ENCODE results near the gene CCDC107.
"Not testable (repeated sequence)": the region's sequence is repeated elsewhere in the genome, so short reads cannot be mapped to it uniquely, and the experiment has no call there.

Gene CCDC107, protein sequence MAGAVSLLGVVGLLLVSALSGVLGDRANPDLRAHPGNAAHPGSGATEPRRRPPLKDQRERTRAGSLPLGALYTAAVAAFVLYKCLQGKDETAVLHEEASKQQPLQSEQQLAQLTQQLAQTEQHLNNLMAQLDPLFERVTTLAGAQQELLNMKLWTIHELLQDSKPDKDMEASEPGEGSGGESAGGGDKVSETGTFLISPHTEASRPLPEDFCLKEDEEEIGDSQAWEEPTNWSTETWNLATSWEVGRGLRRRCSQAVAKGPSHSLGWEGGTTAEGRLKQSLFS

DNA sequence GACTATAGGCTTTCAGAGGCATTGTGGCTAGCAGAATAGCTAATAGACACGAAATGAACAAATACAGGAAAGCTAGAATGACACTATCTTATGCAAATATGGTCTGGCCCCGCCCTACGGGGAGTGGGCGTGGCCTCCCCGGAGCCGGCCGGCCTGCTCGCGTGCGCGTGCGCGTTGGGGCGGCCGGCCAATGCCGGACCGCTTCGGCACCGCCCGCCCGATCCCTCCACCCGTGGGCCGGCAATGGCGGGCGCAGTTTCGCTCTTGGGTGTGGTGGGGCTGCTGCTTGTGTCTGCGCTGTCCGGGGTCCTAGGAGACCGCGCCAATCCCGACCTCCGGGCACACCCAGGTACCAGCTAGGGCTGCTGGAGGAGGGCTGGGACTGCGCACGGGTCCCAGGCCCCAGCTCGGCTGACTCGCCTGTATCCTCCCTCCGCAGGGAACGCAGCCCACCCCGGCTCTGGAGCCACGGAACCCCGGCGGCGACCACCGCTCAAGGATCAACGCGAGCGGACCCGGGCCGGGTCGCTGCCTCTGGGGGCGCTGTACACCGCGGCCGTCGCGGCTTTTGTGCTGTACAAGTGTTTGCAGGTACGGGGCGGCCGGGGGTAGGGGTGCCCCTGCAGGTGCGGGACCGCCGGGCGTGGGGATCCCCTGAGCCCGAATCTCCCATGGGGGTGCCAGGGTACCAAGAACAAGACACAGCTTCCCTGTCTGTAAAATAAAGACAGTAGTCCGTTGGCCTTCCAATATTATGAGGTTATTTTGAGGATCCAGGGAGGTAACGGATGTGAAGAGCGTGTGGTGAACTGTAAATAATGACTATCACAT lies at the start of gene CCDC107:
Gene CCDC107 (plus strand): TSS at position 156 of the 831 bp plus-strand sequence. CDS start 88 bp downstream, at position 244.
- DNase-seq, result no peak

DNA sequence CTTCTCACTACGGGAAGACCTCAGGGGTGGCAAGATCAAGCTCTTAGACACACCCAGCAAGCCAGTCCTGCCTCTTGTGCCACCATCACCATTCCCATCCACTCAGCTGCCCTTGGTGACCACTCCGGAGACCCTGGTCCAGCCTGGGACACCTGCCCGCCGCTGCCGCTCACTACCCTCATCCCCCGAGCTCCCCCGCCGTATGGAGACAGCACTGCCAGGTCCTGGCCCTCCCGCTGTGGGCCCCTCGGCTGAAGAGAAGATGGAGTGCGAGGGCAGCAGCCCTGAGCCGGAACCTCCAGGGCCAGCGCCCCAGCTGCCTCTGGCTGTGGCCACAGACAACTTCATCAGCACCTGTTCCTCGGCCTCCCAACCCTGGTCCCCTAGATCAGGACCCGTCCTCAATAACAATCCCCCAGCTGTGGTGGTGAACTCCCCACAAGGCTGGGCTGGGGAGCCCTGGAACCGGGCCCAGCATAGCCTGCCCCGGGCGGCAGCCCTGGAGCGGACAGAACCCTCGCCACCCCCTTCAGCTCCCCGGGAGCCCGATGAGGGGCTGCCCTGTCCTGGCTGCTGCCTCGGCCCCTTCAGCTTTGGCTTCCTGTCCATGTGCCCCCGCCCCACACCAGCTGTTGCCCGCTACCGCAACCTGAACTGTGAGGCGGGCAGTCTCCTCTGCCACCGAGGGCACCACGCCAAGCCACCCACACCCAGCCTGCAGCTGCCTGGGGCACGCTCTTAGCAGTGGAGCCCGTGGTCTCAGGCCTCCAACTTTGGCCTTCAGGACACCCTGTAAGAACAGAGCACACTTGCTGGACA lies 48.9 kb upstream of the CCDC107 start:
- DNase-seq, result no peak

DNA sequence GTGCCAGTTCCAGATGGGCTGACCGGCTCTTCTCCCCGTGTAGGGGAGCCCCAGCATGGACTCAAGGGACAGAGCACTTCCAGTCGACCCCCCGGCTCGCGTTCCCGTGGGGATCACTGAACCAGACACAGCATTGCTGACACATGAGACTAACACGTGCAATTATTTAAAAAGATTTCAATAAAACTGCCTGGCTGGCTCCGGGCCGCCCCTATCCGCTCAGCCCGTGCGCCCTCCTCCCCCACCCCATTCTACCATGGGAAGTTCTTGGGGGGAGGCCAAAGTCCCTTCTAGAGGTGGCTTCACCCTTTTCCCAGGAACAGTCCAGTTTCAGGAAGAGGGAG lies 48.3 kb upstream of the CCDC107 start:
- DNase-seq, result no peak

DNA sequence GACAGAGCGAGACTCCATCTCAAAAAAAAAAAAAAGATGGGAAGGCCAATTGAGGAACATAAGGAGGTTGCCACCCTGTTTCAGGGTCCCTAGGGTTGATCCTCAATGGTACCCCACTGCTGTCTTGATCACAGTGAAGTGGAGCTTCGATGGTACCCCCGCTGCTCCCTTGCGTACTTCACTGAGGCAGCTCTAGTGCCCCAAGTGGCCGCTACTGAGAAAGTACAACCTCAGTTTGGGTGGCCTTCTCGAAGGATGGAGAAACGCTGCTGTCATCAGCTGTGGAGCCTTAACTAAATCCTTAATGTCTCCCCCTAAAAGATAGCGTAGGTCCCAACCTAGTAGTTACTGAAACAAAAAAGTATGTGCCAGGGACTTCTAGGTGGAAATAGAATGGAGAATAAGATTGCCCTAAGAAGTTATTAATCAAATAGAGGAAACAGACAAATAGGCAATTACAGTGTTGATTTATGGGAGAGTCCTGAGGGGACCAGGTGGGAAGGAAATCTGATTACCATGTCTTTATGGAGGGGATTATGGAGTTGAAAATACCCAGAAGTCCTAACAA lies 46.8 kb upstream of the CCDC107 start:
- no peak for DNase-seq

DNA sequence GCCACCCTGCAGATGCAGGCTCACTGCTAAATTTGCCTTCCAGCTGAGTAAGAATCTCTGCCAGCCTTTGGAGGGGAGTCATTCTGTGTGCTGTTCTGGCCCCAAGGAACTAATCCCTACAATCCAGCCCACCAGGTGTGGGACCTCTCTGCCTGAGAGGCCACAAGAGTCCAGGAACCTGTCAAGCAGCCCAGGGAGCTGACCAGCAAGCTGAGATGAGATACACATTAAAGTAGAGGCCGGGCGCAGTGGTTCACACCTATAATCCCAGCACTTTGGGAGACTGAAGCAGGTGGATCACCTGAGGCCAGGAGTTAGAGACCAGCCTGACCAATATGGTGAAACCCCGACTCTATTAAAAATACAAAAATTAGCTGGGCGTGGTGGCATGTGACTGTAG lies 46.0 kb upstream of the CCDC107 start:
- not testable (repeated sequence) for DNase-seq

DNA sequence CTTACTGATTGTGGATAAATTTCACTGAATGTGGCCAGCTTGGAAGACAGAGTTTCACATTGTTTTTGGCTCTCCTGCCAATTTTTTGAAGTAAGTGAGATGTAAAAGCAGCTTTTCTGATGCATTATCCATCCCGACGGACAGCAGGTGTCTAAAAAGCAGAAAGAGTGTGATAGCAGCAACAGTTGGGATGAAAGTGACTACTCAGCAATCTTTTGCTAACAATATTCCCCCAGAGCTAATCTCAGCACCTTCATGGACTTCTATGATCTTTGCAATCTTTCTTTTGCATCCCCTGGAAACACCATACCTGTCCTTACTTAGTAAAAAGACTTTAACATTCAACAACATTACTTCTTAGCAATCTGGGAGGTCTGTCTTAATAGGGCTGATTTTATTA lies 45.2 kb upstream of the CCDC107 start:
- DNase-seq, result no peak

DNA sequence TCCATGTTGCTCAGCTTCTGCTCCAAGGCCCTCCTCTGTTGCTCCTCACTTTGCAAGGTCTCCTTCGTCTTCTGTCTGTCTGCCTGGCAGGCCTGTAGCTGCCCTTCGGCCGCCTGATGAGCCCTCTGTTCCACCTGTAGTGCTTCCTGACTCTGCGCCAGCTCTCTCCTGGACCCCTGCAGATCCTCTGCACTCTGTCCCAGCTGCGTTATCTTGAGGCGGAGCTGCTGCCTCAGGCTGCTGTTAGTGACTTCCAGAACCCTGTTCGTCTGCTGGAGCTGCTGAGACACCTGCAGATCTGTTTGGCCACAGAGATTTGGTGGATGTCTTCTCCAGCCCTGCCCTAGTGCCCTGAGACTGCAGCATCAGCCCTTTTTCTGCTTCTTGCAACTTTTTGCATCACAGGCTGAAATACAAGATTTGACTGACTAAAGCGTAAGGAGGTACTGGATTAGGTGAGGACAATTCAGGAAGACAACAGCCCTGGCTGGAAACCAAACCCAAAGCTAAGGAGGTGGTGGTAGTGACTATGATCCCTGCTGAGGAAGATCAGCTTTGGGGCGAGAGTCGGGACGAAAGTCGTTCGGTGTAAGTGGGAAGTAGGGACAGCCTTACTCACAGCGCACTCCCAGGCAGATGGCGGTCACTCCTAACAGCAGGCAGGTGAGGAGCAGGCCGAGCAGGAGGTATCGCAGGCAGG lies 42.0 kb upstream of the CCDC107 start:
- no peak for DNase-seq

DNA sequence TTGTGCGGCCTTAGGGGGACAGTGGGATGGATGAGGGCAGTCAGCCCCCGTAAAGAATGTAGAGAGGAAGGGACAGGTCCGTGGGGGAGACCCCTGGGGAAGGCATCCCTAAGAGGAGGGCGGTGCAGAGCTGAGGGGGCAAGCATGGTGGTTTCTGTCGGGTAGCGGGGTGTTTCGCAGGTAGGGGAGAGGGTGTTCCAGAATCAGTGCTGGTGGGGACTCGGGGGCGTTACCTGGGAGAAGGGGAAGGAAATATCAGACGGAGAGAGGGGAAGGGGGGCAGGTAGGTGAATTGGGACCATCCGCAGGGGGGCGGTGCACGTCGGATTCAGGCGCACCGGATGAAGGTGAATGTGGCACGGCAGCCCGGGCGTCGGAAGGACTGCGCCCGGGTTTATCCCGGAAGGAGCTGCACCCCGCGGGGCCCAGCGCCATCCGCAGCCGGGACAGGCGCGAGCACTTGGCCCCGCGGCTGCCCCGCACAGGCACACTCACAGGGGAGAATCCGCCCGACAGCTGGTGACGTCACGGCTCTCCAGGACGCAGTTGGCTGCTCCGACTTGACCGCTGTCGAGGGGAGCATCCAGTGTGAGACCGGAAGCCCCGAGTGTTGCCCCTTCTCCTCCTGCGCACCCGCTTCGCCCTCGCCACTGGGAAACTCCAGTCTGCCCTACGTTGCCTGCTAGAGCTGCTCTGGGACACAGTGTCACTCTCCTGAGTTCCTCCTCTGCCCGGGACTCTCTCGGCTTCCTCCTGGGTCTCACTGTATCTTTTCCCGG lies 41.2 kb upstream of the CCDC107 start:
- DNase-seq, result peak; percentile 7

DNA sequence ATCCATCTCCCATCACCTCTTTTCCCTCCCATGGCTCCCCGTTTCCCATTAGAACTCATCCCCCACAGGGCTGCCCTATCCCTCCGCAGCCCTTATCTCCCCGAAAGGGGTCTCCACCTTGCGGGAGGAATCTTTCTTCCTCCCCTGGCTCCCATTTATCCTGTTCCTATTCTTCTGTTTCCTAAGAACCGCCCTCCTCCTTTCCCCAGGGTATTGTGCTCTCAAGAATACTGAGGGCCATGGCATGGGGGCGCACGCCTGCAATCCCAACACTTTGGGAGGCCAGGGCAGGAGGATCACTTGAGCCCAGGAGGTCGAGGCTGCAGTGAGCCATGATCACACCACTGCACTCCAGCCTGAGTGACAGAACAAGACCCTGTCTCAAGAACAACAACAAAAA lies 40.5 kb upstream of the CCDC107 start:
- no peak for DNase-seq

DNA sequence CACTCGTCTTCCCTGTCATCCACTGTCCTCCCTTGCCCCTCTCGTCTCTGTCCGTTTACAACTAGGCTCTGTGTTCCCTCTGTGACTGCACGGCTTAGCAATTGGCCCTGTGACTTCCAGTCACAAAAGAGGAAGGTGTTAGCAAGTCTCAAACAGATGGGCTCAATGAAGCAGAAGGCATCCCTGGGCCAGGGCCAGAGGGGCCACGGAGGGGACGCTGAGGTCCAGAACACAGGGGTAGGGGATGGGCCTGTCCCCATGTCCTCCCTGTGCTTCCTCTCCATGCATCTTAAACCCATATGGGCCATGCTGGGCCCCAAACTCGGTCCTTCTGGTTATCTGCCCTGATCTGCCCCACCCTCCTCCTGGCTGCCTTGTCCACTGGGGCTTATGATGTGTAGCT lies 39.8 kb upstream of the CCDC107 start, which contains the start of gene CD72:
Gene CD72 (minus strand): TSS at position 89 of the 403 bp plus-strand sequence. CDS start 110 bp downstream, outside the sequence.
- no peak for DNase-seq

DNA sequence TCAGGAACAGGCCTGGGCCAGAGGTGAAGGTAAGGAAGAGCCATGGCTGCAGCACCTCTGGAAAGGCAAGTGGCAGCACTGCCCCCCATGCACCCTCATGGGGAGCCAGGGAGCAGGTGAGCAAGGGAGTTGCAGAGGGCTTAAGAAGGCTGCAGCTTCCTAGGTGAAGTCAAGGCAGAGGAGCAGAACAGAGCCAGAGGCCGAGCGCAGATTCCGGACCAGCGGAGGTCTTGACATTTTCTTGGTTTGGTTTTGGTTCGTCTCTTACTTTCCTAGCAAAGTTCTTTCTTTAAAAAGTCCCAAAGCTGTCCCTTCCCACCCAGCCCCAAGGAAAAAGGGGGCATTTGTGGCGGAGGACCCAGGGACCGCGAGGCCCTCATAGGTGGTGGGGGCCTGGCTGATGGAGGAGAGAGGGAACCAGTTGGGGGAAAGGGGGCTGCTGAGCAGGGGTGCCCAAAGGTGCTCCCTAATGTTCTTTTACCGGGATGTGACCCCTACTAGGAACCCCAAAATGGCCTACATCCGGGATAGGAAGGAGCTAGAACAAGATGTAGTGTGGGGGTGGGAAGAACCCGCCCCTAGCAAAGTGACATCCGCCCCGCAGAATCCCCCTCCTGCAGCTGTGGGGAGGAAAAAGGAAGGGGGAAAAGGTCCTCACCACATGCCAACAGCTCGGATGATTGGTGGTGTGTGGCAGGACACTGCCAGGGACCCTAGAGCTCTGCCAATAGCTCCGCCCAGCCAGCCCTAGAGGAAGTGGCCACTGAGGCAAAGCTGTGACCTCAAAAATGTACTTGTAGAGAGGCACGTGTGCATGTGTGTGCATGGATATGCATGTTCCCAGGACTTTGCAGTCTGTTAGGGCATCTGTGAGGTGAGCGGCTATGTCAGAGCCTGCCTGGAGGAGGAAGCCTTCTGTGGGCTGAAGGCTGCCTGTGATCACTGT lies 39.0 kb upstream of the CCDC107 start:
- DNase-seq, result no peak

DNA sequence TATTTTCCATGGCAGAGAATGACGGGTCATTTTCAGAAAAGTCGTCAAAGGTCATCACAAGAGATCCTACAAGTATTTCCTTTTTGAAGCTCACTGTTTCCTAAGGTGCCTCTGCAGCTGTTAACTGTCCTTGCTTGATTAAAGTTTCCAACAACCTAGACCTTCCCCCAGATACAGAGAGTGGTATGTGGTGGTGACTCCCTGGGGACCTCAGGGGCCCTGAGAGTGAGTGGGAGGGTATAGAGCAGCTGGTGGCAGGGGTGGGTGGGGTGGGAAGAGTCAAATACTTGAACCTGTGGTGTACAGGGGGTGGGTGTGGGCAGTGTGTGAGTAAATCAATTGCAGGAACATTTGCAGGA lies 38.3 kb upstream of the CCDC107 start:
- no peak for DNase-seq

DNA sequence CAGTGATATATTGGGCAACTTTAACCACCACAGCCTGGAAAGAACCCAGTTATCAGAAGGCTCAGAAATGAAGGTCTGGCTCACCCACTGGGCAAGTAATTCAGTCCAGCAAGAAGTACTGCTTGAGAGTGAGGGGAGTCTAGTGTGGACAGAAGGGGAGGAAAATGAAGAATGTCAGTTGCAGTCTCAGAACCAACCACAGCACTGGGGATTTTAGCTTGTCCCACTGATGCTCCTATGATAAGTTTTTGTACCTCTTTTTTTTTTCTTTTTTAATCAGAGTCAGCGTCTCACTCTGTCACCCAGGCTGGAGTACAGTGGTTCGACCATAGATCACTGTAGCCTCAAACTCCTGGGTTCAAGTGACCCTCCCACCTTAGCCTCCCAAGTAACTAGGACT lies 30.5 kb upstream of the CCDC107 start:
- no peak for DNase-seq

DNA sequence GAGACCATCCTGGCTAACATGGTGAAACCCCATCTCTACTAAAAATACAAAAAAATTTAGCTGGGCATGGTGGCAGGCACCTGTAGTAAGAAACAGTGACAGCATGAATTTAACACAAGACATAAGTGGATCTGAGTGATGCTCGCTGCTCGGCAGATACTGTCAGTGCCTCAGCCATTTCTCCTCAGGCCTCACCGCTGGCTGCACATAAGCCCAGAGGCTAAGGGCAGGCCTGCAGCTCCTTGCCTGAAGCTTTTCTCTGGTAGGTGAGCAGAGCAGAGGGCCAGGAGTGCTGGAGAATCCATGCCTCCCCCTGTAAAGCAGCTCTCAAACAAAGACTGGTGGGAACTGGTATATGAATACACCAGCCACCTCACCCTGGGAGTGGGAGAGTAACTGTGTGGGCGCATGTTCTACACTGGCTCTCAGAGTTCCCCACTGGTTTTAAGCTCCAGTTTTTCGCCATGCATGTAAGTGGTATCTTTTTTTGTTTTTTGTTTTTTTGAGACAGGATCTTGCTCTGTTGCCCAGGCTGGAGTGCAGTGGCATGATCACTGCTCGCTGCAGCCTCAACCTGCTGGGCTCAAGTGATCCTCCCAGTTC lies 29.6 kb upstream of the CCDC107 start:
- no peak for DNase-seq

DNA sequence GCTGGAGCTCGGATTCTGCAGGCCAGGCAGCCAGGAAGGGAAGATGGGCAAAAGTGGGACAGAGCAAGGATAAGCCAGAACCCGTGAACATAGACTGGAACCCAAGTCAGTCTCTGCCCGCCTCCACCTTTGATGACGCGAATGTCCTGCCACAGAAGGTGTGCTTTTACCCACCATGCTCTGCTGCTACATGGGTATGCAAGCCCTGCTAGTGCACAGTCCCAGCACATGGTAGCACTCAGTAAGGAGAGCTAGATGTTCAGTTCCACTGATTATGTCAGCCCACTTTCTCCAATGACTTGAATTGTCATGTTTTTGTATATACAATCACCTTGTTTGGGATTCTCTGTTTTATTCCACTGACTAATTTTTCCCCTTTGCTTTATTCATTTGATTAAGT lies 28.5 kb upstream of the CCDC107 start:
- no peak for DNase-seq

DNA sequence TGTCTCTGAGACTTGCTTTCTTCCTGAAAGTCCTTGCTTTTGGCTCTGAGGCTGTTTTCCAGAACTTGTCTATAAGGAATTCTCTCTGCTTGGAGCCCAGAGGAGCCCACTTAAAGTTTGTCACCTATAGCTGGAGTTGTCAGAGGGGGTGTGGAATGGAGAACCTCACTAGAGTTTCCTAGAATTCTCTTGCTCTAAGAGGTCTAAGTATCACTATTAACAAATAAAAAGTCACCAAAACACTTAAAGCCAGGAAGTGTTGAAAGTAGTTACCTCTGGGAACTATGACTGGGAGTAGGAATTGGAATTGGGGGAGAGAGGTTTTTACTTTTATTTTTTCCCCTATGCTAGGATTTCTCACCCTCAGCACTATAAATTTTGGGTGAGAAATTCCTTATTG lies 22.4 kb upstream of the CCDC107 start:
- no peak for DNase-seq

DNA sequence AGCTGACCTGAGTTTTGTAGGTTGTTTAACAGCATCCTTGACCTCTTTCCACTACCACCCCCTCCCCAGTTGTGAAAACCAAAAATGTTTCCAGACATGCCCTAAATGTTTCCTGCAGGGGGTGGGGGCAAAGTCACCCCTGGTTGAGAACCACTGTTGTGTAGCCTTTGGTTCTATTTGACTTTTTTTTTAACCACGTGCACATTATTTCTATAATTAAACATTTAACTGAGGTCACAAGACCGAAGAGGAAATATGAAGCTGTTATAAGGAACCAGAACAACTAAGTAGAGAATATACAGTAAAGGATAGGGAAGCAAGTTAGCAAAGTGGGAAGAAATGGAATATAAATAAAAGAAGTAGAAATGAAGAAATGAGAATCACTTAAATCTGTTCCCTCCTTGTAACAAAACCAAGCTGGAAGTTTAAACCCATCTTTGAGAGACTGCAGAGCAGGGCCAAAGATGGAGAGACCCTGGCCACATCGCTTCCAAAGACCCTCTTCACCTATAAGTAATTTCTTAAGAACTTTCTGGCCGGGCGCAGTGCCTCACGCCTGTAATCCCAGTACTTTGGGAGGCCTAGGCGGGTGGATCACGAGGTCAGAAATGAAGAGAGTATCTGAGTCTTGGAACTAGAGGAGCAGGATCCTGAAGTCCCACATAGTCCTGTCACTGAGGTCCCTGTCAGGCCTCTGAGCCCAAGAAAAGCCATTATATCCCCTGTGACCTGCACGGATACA lies 21.8 kb upstream of the CCDC107 start:
- DNase-seq, result no peak

DNA sequence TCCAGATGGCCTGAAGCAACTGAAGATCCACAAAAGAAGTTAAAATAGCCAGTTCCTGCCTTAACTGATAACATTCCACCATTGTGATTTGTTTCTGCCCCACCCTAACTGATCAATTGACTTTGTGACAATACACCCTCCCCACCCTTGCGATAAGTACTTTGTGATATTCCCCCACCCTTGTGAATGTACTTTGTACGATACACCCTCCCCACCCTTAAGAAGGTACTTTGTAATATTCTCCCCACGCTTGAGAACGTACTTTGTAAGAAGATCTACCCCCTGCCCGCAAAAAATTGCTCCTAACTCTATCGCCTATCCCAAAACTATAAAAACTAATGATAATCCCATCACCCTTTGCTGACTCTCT lies 21.2 kb upstream of the CCDC107 start:
- DNase-seq, result not testable (repeated sequence)

DNA sequence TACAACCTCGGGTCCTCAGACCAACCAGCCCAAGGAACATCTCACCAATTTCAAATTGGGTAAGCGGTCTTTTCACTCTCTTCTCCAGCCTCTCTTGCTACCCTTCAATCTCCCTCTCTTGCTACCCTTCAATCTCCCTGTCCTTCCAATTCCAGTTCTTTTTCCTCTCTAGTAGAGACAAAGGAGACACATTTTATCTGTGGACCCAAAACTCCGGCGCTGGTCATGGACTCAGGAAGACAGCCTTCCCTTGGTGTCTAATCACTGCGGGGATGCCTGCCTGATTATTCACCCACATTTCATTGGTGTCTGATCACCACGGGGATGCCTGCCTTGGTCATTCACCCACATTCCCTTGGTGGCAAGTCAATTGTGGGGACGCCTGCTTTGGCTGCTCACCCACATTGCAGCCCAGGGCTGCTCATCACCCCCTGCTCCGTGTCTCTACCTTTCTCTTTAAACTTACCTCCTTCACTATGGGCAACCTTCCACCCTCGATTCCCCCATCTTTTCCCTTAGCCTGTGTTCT lies 20.6 kb upstream of the CCDC107 start:
- not testable (repeated sequence) for DNase-seq
